Measurements from ENCODE around the gene GRPEL2.
A peak's percentile ranks its signal among the peaks of the same experiment; 100 is the strongest.

Gene GRPEL2

GRCh38 chr5:149319174-149319573 lies 26.1 kb upstream of the GRPEL2 start:
- DNase-seq (ENCODE audit: low read depth), result no peak

- DNase-seq (ENCODE audit: low read depth), result peak; percentile 85
Measured at GRCh38 chr5:149320791-149321330, 24.4 kb upstream of the GRPEL2 start.

DNA sequence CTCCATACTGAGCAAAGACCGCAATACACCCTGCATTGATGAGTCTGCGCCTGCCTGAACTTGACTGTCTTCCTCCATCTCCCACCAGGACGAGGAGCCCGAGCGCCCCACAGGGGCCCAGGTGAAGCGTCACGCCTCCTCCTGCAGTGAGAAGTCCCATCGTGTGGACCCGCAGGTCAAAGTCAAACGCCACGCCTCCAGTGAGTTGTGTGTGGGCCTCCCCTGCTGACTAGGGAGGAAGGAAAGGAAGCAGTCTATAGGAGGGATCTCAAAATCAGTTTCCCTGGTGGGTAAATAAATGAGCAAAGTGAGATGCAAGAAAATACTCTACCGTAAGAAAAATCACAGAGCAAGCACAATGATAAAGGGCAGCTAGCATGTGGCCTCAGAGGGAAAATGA lies 22.8 kb upstream of the GRPEL2 start:
- no peak for DNase-seq (ENCODE audit: low read depth)

DNA sequence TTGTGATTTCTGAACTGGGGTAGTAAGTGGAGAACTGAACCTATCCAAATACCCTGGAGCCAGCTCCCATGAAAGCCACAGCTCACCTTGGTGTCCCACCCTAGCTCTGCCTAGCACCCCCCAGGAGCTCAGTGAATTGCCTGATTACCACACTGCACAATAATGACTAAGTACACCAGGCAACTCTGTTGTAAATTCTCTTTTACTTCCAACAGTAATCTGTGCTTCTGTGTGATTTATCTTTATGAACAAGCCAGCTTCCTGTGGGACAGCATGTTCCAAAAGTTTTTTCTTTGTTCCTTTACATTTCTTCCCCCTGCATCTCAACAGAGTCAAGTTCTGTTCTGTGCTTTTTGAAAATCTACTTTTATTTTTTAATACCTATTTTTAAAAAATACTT lies 22.1 kb upstream of the GRPEL2 start:
- DNase-seq (ENCODE audit: low read depth), result no peak

DNA sequence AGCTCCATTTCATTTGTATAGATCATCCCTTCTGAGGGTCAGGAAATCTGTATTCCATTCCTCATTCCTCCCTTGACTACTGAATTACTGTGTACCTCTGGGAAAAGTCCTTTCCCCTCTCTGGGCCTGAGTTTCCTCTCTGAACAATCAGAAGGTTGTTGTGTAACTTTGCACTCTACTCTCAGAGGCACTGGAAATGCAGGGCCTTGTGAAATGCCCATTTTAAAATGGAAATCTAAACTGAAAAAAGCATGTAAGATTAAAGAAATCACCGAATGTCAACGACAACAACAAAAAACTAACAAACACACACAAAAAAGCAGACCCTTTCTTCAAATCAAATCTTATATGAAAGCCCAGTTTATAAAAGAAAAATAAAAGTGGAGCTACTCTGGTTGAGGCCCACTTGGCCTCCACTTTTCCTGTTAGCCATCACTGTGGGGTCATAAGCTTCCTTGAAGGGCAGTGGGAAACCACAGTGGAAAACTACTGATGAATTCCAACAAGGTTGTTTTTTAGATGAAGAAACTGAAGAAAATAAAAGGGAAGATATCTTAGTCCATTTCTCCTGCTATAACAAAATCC lies 21.6 kb upstream of the GRPEL2 start:
- no peak for DNase-seq (ENCODE audit: low read depth)

DNA sequence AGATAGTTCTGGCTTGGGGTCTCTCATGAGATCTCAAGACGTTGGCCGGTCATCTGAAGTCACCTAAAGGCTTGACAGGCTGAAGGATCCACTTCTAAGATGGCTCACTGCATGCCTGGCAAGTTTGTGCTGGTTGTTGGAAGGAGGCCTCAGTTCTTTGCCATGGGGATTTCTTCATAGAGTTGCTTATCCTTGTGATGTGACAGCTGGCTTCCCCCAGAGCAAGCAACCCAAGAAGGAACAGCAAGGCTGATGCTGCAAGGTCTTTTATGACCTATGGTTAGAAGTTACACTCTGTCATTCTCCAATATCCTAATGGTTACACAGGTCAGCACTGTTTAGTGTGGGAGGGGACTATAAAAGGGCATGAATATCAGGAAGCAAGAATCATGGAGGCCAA lies 20.7 kb upstream of the GRPEL2 start:
- DNase-seq (ENCODE audit: low read depth), result no peak

GRCh38 chr5:149325166-149325735 lies 20.0 kb upstream of the GRPEL2 start:
- DNase-seq (ENCODE audit: low read depth), result no peak

DNA sequence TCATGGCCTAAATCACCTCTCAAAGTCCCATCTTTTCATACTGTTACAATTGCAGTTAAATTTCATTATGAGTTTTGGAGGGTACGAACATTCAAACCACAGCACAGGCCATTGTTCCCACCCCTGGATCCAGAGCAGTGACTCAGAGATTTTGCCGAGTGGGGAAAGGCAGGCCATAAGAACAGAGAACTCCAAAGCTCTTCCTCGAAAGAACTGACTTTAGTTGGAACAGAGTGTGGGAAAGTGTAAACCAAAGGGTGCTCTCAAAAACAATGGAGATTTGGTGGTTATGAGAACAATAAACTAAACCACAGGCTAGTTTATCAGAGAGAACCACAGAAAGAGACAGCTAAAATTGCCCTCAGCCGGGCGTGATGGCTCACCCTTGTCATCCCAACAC lies 19.4 kb upstream of the GRPEL2 start:
- DNase-seq (ENCODE audit: low read depth), result no peak

DNA sequence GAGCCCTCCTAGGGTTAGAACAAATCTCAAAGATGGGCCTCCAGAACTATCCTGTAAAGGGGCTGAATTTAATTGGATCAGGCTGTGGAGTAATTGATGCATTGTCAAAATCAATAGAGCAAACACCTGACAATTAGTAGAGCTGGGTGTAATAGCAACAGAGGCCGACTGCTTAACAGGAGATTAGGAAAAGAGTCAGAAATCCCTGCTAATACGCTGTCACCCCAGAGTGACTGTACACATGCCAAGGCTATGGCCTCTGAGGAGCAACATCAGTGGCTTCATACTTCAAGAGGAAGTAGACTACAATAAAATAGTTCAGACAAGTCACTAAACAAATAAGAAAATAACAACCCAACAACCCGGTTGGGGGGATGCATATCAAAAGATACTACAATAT lies 18.7 kb upstream of the GRPEL2 start:
- DNase-seq (ENCODE audit: low read depth), result no peak

GRCh38 chr5:149328177-149328576 lies 17.1 kb upstream of the GRPEL2 start:
- no peak for DNase-seq (ENCODE audit: low read depth)

DNA sequence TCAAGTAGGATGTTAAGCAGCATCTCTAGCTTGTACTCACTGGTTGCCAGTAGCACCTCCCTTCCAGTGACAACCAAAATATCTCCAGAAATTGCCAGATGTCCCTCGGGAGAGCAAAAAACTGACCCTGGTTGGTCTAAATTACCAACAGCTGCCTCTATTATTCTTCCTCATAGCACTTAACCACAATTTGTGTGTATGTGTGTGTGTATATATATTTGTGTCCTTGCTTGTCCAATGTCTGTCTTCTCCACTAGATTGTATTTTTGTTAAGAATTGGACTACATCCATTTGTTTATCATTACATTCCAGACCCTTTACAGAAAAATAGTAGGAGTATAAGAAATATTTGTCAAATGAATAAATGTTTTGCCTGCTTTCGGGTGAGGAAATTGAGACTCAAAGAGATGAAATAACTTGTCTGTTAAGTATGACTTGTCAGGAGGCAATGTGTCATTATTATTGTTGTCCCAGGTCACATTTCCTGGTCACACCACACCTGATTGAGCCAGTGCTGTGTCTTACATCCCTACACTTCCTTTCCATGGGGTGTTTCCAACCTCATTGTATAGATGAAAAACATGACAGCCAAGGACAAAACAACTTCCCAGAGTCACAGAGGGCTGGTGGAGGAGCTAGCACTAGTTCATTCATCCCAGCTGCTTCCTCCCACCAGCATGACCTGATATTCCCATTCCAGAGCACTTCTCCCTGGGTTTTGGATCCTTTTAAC lies 11.4 kb upstream of the GRPEL2 start:
- DNase-seq (ENCODE audit: low read depth), result no peak

GRCh38 chr5:149337736-149338135 lies 7.6 kb upstream of the GRPEL2 start:
- no peak for DNase-seq (ENCODE audit: low read depth)

DNA sequence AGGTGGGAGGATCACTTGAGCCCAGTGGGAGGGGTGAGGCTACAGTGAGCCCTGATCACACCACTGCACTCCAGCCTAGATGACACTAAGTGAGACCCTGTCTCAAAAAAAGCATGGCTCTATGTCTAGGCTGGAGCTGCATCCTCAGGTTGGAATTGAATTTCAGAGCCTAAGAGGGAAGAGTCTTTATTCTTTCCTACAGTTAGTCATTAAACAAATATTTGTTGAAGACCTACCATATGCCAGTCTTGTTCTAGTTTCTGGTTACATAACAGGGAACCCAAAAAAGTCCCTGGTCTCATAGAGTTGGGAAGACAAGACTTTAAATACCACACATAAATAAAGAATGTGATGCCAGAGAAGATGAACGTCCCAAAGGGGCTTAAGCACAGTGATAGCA lies 6.9 kb upstream of the GRPEL2 start:
- DNase-seq (ENCODE audit: low read depth), result no peak

- no peak for DNase-seq (ENCODE audit: low read depth)
Measured at GRCh38 chr5:149340920-149341319, 4.4 kb upstream of the GRPEL2 start.

GRCh38 chr5:149341876-149342275 lies 3.4 kb upstream of the GRPEL2 start:
- no peak for DNase-seq (ENCODE audit: low read depth)

- no peak for DNase-seq (ENCODE audit: low read depth)
Measured at GRCh38 chr5:149344151-149344550, 1.1 kb upstream of the GRPEL2 start.

- no peak for DNase-seq (ENCODE audit: low read depth)
Measured at GRCh38 chr5:149345892-149346222, 558 bp downstream of the GRPEL2 start.

- DNase-seq (ENCODE audit: low read depth), result no peak
Measured at GRCh38 chr5:149348518-149348917, 3.2 kb downstream of the GRPEL2 start.

DNA sequence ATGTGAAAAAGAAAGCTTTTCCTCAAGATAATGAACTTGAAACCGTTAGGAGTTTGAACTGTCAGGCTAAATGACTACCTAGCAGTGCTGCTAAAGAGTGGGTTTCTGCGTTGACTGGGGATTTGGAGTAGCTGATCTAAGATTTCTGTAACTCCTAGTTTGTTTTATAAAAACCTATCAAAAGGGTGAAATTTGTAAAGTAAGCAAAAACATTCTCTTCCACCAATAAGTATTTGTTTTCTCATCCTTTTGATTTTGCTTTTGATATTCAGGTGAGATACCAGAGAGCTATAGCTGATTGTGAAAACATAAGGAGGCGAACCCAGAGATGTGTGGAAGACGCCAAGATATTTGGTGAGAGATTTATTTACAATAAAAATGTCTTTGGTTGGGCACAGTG lies 4.1 kb downstream of the GRPEL2 start:
- no peak for DNase-seq (ENCODE audit: low read depth)

DNA sequence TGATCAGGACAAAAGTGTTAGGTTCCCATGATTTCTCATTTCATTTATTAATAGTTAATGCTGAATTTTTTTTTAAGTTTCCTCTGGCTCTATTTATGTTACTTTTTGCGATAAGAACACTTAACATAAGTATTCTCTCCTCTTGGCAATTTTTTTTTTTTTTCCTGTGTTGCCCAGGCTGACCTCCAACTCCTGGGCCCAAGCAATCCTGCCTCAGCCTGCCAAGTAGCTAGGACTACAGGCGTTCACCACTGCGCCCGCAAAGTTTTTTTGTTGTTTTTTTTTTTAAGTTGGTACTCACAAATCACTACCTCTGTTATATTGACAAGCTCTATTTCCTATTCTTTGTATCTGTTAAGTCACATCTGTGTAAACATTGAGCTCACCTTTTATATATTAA lies 6.9 kb downstream of the GRPEL2 start:
- DNase-seq (ENCODE audit: low read depth), result no peak

- no peak for DNase-seq (ENCODE audit: low read depth)
Measured at GRCh38 chr5:149353911-149354310, 8.6 kb downstream of the GRPEL2 start.

DNA sequence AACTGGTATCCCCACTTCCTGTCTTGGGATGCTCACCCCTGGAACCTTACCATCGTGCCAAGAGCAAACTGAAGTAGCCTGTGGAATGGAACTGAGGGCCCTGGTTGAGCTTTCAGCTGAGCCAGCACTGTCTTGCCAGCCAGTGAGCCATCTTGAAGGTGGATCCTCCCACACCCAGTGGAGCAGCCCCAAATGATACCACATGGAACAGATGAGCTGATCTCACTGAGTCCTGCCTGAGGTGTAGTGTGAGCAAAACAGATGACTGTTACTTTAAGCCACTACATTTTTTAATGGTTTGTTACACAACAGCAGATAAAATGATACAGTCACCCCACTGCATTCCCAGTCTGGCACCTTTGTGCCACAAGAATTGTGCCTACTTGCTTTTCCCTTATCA lies 10.4 kb downstream of the GRPEL2 start:
- DNase-seq (ENCODE audit: low read depth), result no peak

GRCh38 chr5:149356391-149356790 lies 11.1 kb downstream of the GRPEL2 start:
- no peak for DNase-seq (ENCODE audit: low read depth)

Data from fibroblast of the conjunctiva (primary cell).